NB4 (cell line): ENCODE measurements around the gene PAH.

Source experiments
- CTCF ChIP-seq: IDR thresholded peaks from one replicate; pipeline ENCODE4 v1.5.1; 2012; ENCODE audit warnings: low read depth, low read length
- MAX ChIP-seq: IDR thresholded peaks from 2 replicates; pipeline ENCODE4 v1.6.1; 2011; ENCODE audit warnings: low read depth, low read length
- POLR2A ChIP-seq: IDR thresholded peaks from 2 replicates; pipeline ENCODE4 v1.6.1; 2011; ENCODE audit warnings: mild to moderate bottlenecking; ENCODE audit not compliant: insufficient read length; ENCODE audit errors: extremely low read depth

DNA sequence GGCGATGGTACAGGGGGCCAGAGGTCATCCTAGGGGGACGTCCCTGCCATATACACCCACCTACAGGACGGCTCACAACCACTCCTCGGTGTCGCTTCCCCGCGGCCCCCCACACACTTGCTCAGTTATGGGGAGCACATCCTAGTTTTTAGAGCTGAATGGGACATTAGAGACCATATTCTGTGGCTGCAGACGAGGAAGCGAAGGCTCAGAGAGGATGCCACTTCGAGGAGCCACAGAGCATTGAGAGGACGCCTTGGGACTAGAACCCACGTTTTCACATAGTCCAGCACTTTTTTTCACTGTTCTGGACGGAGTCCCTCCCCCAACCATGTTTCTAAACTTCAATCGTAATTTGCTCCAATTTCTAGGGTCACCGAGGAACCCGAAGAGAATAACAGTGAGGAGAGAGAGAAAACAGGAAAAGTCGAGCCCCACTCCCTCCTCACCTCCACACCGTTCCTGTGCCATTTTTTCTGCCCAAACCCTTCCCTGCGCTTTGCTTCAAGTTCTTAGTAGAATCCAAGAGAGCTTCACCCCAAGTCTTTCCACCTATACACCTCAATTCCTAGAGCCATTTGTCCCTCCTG, 39.8 kb upstream of the PAH start:
- TF ChIP-seq CTCF (no peak), POLR2A (no peak), MAX (no peak)
